Right lung (tissue), 5 donors: Measurements from ENCODE around the gene SGIP1. TPM values are rescaled to one million over a fixed set of nuclear protein-coding genes. Genes with fewer than 3 reads are reported as not detected.

Experiments
- DNase-seq, 2 donors: peaks; one replicate each; pipeline ENCODE4 v3.0.0-alpha.2; 2013
- polyA plus RNA-seq, 5 donors: library from polyadenylated mRNA; unstranded; fragments of 120-200 nt; gene quantifications; one replicate each; pipeline versions ENCODE4 v1.2.1 to v1.2.3, GENCODE V29; 2013; ENCODE audit warnings: inconsistent platforms in 1 of 5, low replicate concordance in 1 of 5; ENCODE audit not compliant: insufficient read length in 5 of 5, insufficient read depth in 1 of 5

The SGIP1 gene
- polyA plus RNA-seq, 5 donors = 8.2 to 16.0 (median 10.5) TPM

GRCh38 chr1:66605419-66605997 is 71.6 kb downstream of the SGIP1 start:
- DNase-seq = no peak

GRCh38 chr1:66606362-66607065 is 72.6 kb downstream of the SGIP1 start:
- DNase-seq = no peak

DNA sequence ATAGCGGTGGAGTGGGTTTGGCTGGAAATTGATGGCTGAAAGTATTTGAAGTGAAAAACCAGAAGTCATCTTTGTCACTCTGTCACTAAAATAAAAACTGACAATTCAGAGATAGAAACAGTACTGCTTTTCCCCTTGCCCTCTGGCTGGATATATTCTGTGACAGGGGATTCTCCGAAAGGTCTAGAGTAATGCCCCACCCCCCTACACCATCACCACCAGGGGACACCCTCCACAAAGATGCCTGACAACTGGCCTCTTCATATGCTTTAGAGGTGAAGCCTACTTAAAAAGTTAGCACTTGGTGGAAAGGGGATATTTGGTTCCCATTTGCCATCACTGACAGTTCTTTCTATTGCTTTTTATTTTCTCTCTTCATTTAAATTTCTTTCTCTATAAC is 73.5 kb downstream of the SGIP1 start:
- no peak for DNase-seq

- DNase-seq = no peak
Observed at GRCh38 chr1:66613187-66613586, 79.2 kb downstream of the SGIP1 start.

DNA sequence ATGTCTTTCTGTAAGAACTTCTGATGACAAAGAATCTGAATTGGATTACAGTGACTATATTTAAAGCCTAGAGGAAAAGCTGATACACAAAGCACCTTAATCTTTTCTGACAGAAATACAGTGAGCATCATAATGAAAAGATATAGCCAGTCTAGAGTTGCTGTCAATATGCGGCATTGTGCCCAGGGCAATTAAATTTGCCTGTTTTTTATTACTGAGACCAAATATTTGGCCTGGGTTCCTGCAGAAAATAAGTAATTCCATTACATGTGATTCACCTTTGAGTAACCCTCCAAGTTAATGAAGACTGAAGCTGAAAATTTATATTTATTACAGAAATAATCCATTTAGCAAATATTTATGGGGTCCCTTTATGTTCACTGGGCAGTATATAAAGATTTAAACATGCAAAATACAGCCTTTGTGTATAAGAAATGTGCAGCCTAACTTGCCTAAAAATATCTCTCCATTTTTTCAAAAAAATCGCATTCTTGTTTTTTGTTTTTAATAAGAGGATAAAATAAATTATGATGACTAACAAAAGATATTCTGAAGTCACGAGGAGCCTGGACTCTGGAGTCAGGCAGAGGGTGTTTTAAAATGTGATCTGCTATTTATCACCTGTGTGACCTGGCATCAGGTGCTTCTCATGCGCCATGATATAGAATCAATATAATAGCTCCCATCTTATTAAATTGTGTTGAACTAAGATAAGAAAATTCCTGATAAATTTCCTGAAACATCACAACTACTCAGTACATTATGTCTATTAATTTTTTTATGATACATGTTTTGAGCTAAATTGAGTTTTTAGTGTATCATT is 83.6 kb downstream of the SGIP1 start:
- no peak for DNase-seq

- no peak for DNase-seq
Observed at GRCh38 chr1:66618390-66618789, 84.4 kb downstream of the SGIP1 start.

- no peak for DNase-seq
Observed at GRCh38 chr1:66623812-66624211, 89.9 kb downstream of the SGIP1 start.

DNA sequence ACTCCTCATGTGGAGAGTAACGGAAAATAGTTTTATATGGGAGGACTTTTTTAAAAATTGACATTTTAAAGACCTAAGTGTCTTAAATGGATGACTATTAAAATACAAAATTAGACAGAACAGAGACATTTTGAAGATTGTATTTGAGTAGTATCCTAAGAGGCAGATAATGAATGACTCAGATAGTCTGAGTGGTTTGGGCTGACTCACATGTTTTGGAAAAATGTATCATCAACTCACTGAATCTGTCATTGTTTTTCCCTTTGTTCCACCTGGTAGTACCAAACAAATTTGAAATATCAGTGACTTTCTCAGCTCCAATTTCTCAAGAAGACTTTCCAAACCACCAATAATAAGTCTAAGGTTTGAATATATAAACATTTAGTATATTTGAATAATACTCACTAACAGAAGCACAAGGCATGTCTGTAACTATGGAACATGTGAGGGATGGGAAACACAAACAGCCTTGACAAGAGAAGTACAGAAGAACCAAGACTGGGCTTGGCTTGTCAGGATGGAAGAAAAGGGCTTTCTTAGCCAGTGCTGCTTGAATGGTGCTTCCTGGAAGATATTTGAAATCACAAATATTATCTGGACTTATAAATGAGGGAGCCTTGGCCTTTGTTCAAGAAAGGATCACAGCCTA is 90.6 kb downstream of the SGIP1 start:
- DNase-seq = no peak

DNA sequence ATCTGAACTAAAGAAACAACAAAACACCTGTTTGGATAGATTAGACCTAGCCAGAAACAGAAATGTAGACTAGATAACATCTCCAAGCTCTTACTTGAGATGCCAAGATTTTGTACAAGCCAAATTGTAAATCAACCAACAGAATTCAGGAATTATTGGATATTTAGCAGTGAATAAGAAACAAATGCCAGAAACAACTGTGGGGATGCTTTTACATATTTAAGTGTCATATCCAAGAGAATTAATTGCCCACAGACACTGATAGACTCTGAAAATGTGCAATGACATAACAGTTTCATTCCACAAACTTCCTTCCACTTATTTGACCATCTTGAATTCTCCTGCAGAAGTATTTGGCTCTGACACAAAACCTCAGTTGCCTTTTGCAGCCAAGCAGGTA is 92.3 kb downstream of the SGIP1 start:
- DNase-seq = no peak

DNA sequence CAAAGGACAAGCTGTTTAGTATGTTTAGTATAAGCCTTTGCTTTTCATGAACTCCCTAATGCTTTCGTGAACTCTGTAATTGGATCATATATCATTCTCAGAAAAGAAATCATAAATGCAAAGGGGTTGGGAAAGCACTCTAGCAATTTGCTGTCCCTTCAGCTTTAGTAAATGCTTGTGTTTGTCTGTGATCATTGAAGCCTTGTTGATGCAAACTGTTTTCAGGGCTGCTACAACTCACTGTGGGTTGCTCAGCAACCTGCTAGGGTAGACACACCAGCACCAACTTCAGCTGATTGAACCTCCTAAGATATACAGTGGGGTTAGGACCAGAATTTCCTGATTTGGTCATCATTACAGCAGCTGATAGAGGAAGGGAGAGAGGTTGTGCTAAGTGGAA is 95.0 kb downstream of the SGIP1 start:
- no peak for DNase-seq

DNA sequence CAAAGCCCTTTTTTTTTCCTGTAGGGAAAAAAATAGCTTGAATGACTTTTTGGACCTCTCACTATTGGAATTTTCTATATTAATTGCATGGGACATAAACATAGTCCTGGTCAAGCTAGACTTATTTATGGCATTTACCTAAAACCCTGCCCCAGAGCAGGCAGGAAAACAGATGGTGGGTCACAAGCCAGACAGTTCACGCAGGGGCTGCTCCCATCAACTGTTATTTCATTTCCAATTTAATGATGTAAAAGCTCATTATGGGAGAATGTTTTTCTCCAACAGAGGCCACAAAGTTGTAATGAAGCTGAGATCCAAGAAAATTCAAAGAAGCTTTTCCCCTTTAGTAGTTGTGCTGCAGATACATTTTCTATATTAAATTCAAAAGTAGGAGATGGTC is 99.2 kb downstream of the SGIP1 start:
- DNase-seq = no peak

DNA sequence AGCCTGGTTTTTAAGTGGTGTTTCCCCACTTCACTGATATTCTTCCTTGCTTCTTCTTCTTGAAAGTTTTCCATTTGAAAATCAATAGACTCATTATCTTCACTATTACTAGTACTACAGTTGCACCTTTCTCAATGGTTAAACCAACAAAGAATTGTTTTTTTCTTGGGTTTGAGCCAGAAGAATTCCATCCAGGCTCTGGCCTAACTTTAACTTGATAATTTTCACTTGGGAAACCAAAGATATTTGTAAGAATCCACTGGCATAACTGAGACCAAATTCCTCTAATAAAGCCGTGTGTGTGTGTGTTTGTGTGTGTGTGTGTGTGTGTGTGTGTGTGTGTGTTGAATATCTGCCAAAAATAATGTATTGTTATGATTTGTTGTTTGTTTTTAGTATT is 103.2 kb downstream of the SGIP1 start:
- DNase-seq = no peak

- DNase-seq = no peak
Observed at GRCh38 chr1:66641891-66642473, 108.0 kb downstream of the SGIP1 start.

DNA sequence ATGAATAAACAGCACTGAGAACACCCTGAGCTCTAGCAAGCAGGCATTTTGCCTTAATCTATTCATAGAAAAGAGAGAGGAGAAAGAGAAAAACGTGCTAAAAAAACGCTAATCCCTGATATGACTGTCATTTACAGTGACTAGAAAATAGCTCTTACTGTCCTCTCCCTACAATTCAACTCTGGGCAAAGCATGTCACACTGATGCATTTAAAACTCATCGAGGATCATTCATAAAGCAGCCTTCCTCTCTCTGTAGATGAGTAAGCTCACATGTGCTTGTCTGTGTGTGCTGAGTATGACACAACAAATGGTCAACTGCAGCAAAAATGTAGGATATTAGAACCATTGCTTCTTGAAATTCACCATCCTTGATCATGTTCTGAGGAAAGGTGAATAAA is 109.0 kb downstream of the SGIP1 start:
- DNase-seq = no peak

- no peak for DNase-seq
Observed at GRCh38 chr1:66644331-66644730, 110.4 kb downstream of the SGIP1 start.

- no peak for DNase-seq
Observed at GRCh38 chr1:66648901-66649595, 115.1 kb downstream of the SGIP1 start.

DNA sequence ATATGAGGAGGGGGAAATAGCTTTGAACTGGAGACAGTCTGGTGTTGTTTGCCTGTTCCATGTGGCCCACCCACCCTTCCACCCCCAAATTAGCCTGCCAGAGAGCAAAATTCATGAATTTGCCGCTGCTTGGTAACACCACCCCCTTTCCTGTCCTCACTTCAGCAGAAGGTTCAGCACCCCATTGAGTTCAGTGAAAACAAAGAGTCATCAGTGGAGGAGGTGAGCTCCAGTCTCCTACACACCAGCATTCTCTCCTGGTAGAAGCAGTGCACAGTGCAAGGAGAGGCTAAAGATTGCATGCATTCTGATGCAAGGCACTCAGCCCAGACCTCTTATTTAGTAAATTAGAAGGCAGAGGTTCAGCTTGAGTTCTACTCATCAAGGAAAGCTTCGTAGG is 118.6 kb downstream of the SGIP1 start:
- DNase-seq = no peak

- no peak for DNase-seq
Observed at GRCh38 chr1:66654643-66655042, 120.7 kb downstream of the SGIP1 start.

DNA sequence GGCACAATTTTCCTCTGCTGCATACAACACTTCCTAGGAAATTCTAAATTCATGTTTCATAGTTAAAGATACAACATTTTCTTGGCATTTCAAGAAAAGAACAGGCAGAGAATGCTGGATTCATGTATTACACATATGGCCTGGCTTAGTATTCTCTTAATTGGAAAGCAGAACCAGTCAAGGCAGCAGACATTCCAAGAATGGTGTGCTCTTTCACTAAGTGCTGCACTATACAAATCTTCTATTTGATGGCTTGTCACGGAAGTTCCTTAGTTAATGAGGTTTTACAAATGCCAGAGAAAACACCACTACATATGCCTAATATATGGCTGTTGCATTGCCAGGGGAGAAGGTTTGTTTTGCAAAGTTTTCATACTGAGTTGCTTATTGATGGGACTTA is 137.5 kb downstream of the SGIP1 start:
- no peak for DNase-seq

DNA sequence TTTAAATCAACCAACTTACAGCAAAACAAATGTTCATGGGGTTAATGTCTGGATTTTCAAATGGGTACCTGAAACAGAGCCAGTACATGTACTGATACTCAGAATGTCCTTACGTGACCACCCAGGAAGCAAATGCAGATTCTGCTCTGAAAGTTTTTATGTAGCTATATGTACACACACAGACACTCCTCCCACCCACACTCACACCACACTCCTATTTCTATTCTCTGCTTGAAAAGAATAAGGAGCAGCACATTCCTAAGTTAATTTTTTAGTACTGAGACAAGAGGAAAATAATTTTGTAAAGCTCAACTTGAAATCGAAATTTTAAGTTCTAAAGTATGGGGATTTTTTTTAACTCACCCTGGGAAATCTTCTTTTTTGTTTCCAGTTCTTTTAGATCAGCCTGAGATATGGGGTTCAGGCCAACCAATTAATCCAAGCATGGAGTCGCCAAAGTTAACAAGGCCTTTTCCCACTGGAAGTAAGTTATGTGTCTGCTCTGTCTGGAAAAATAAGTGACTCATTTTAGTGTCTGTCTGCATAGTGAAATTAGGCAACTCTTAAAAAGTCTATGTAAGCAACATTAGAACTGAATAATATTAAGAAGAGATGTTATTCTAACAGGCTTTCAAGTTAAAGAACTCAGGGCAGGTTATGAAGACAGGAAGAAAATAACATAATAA is 142.8 kb downstream of the SGIP1 start:
- DNase-seq = no peak

GRCh38 chr1:66678146-66678545 is 144.2 kb downstream of the SGIP1 start:
- no peak for DNase-seq
